ENCODE data around the gene HPSE.

Gene HPSE

GRCh38 chr4:83267121-83267829 is 67.4 kb downstream of the HPSE start:
- H3K4me3 ChIP-seq (ENCODE audit: low read length), result no peak overlapping the region
- no peak overlapping the region for H2AFZ ChIP-seq (ENCODE audit: low read depth, low read length)
- peaks cover 43% of the 10 kb centered on the region for H3K36me3 ChIP-seq (ENCODE audit: insufficient read depth, low read length)
- no peaks in the 10 kb centered on the region for H3K9me3 ChIP-seq (ENCODE audit: low read length)
- H3K4me1 ChIP-seq (ENCODE audit: insufficient read depth, low read length), result no peaks in the 10 kb centered on the region
- H3K27me3 ChIP-seq (ENCODE audit: insufficient read depth, low read length), result no peaks in the 10 kb centered on the region

DNA sequence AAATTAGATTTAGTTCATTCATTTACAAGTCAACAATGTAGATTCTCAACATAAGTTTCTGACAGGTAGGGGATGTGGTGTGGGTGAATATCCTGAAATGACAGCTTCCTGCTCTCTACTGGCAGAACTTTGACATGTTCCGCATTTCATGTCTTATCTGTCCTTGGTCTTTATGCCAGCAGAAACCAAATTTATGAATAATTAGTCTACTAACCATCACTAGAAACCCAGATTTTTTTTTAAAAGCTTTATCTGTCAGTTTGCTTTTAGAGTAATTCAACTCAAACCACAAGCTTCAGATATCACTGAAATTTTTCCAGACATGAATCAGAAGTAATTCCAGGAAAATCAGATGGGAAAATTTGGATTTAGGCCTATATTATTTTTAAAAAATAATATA is 68.0 kb downstream of the HPSE start:
- peaks cover 45% of the 10 kb centered on the region for H3K36me3 ChIP-seq (ENCODE audit: insufficient read depth, low read length)

DNA sequence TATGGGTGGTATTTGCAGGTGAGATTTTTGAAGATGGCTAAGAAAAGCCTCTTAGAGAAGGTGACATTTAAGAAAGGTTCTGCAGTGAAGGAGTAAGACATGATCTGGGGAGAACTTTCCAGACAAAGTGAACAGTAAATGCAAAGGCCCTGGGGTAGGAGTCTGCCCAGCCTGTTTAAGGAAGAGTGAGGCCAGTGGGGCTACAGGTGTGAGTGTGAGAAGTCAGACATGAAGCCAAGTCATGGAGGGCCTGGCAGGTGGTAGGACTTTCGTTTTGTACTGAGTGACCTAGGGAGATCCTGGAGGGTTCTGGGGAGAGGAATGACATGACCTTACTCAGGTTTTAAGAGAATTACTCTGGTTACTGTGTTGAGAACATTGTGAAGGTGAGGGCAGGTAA is 71.5 kb downstream of the HPSE start:
- H3K4me1 ChIP-seq (ENCODE audit: insufficient read depth, low read length), result peaks cover 3% of the 10 kb centered on the region
- peaks cover 29% of the 10 kb centered on the region for H3K36me3 ChIP-seq (ENCODE audit: insufficient read depth, low read length)
- no peak overlapping the region for H3K4me3 ChIP-seq (ENCODE audit: low read length)
- H3K27me3 ChIP-seq (ENCODE audit: insufficient read depth, low read length), result no peaks in the 10 kb centered on the region
- no peak overlapping the region for H2AFZ ChIP-seq (ENCODE audit: low read depth, low read length)
- H3K9me3 ChIP-seq (ENCODE audit: low read length), result no peaks in the 10 kb centered on the region

More for the DNA sequence above, 68.0 kb downstream of the HPSE start:
- Histone ChIP-seq H3K4me3 (ENCODE audit: low read length) (no peak overlapping the region), H2AFZ (ENCODE audit: low read depth, low read length) (no peak overlapping the region), H3K4me1 (ENCODE audit: insufficient read depth, low read length) (no peaks in the 10 kb centered on the region), H3K27me3 (ENCODE audit: insufficient read depth, low read length) (no peaks in the 10 kb centered on the region), H3K9me3 (ENCODE audit: low read length) (no peaks in the 10 kb centered on the region)

GRCh38 chr4:83262682-83263081 is 72.0 kb downstream of the HPSE start:
- no peaks in the 10 kb centered on the region for H3K9me3 ChIP-seq (ENCODE audit: low read length)
- H2AFZ ChIP-seq (ENCODE audit: low read depth, low read length), result no peak overlapping the region
- H3K36me3 ChIP-seq (ENCODE audit: insufficient read depth, low read length), result peaks cover 28% of the 10 kb centered on the region
- H3K4me3 ChIP-seq (ENCODE audit: low read length), result no peak overlapping the region
- peaks cover 7% of the 10 kb centered on the region for H3K4me1 ChIP-seq (ENCODE audit: insufficient read depth, low read length)
- H3K27me3 ChIP-seq (ENCODE audit: insufficient read depth, low read length), result no peaks in the 10 kb centered on the region

- Histone ChIP-seq H3K27me3 (ENCODE audit: insufficient read depth, low read length) (no peaks in the 10 kb centered on the region), H3K4me3 (ENCODE audit: low read length) (no peak overlapping the region), H3K9me3 (ENCODE audit: low read length) (no peaks in the 10 kb centered on the region), H3K36me3 (ENCODE audit: insufficient read depth, low read length) (peaks cover 16% of the 10 kb centered on the region), H2AFZ (ENCODE audit: low read depth, low read length) (no peak overlapping the region), H3K4me1 (ENCODE audit: insufficient read depth, low read length) (peaks cover 8% of the 10 kb centered on the region)
Measured at GRCh38 chr4:83261307-83261706, 73.3 kb downstream of the HPSE start.

- H3K9me3 ChIP-seq (ENCODE audit: low read length), result no peaks in the 10 kb centered on the region
- no peak overlapping the region for H3K4me3 ChIP-seq (ENCODE audit: low read length)
- peaks cover 12% of the 10 kb centered on the region for H3K4me1 ChIP-seq (ENCODE audit: insufficient read depth, low read length)
Measured at GRCh38 chr4:83259586-83259985, 75.1 kb downstream of the HPSE start.

GRCh38 chr4:83258461-83258860 is 76.2 kb downstream of the HPSE start:
- Histone ChIP-seq H2AFZ (ENCODE audit: low read depth, low read length) (no peak overlapping the region), H3K4me1 (ENCODE audit: insufficient read depth, low read length) (peaks cover 12% of the 10 kb centered on the region), H3K36me3 (ENCODE audit: insufficient read depth, low read length) (peaks cover 11% of the 10 kb centered on the region), H3K4me3 (ENCODE audit: low read length) (no peak overlapping the region), H3K27me3 (ENCODE audit: insufficient read depth, low read length) (no peaks in the 10 kb centered on the region), H3K9me3 (ENCODE audit: low read length) (no peaks in the 10 kb centered on the region)

More at GRCh38 chr4:83259586-83259985, 75.1 kb downstream of the HPSE start:
- Histone ChIP-seq H2AFZ (ENCODE audit: low read depth, low read length) (no peak overlapping the region), H3K36me3 (ENCODE audit: insufficient read depth, low read length) (peaks cover 13% of the 10 kb centered on the region), H3K27me3 (ENCODE audit: insufficient read depth, low read length) (no peaks in the 10 kb centered on the region)

- H3K4me1 ChIP-seq (ENCODE audit: insufficient read depth, low read length), result peaks cover 12% of the 10 kb centered on the region
Measured at GRCh38 chr4:83257811-83258210, 76.8 kb downstream of the HPSE start.

GRCh38 chr4:83255584-83255983 is 79.1 kb downstream of the HPSE start:
- peaks cover 12% of the 10 kb centered on the region for H3K4me1 ChIP-seq (ENCODE audit: insufficient read depth, low read length)
- no peak overlapping the region for H2AFZ ChIP-seq (ENCODE audit: low read depth, low read length)
- H3K9me3 ChIP-seq (ENCODE audit: low read length), result no peaks in the 10 kb centered on the region
- no peak overlapping the region for H3K4me3 ChIP-seq (ENCODE audit: low read length)
- no peaks in the 10 kb centered on the region for H3K27me3 ChIP-seq (ENCODE audit: insufficient read depth, low read length)
- no peaks in the 10 kb centered on the region for H3K36me3 ChIP-seq (ENCODE audit: insufficient read depth, low read length)

More at GRCh38 chr4:83257811-83258210, 76.8 kb downstream of the HPSE start:
- Histone ChIP-seq H3K4me3 (ENCODE audit: low read length) (no peak overlapping the region), H2AFZ (ENCODE audit: low read depth, low read length) (no peak overlapping the region), H3K36me3 (ENCODE audit: insufficient read depth, low read length) (peaks cover 9% of the 10 kb centered on the region), H3K9me3 (ENCODE audit: low read length) (no peaks in the 10 kb centered on the region), H3K27me3 (ENCODE audit: insufficient read depth, low read length) (no peaks in the 10 kb centered on the region)

DNA sequence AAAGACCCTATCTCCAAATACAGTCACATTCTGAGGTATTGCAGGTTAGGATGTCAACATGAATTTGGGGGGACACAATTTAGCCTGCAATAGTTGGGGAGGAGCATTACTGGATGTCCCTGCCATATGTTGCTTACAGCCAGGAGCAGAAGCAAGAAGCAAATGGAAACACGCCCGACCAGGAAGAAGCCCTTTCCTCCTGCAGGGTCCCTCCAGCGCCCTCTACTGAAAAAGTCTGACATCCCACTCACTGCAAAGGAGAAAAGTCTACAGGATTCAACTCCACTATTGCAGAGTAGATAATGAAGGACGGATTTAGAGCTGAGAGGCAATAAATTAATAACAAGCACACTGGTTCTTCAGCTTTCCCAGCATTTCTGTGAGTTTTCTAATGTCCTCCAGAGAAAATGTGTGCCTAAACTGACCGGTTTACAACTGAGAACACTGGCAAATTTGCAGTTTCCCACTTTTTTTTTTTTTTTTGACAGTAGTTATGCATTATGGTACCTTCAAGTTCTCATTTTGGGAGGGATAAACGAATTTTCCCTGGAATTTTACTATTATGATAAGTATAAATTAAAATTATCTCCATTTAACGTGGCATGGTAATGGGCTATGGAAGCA is 81.8 kb downstream of the HPSE start:
- Histone ChIP-seq H2AFZ (ENCODE audit: low read depth, low read length) (no peak overlapping the region), H3K4me1 (ENCODE audit: insufficient read depth, low read length) (peaks cover 7% of the 10 kb centered on the region), H3K27me3 (ENCODE audit: insufficient read depth, low read length) (no peaks in the 10 kb centered on the region), H3K9me3 (ENCODE audit: low read length) (no peaks in the 10 kb centered on the region), H3K36me3 (ENCODE audit: insufficient read depth, low read length) (no peaks in the 10 kb centered on the region), H3K4me3 (ENCODE audit: low read length) (no peak overlapping the region)

- Histone ChIP-seq H2AFZ (ENCODE audit: low read depth, low read length) (no peak overlapping the region), H3K4me3 (ENCODE audit: low read length) (no peak overlapping the region), H3K4me1 (ENCODE audit: insufficient read depth, low read length) (peaks cover 4% of the 10 kb centered on the region), H3K9me3 (ENCODE audit: low read length) (no peaks in the 10 kb centered on the region), H3K36me3 (ENCODE audit: insufficient read depth, low read length) (no peaks in the 10 kb centered on the region), H3K27me3 (ENCODE audit: insufficient read depth, low read length) (no peaks in the 10 kb centered on the region)
Measured at GRCh38 chr4:83251447-83251830, 83.2 kb downstream of the HPSE start.

- Histone ChIP-seq H3K27me3 (ENCODE audit: insufficient read depth, low read length) (no peaks in the 10 kb centered on the region), H3K36me3 (ENCODE audit: insufficient read depth, low read length) (no peaks in the 10 kb centered on the region), H3K4me1 (ENCODE audit: insufficient read depth, low read length) (peaks cover 3% of the 10 kb centered on the region), H3K4me3 (ENCODE audit: low read length) (no peak overlapping the region), H3K9me3 (ENCODE audit: low read length) (no peaks in the 10 kb centered on the region), H2AFZ (ENCODE audit: low read depth, low read length) (no peak overlapping the region)
Measured at GRCh38 chr4:83250687-83251446, 83.8 kb downstream of the HPSE start.

GRCh38 chr4:83248486-83248885 is 86.2 kb downstream of the HPSE start:
- H3K9me3 ChIP-seq (ENCODE audit: low read length), result no peaks in the 10 kb centered on the region
- no peaks in the 10 kb centered on the region for H3K36me3 ChIP-seq (ENCODE audit: insufficient read depth, low read length)
- no peak overlapping the region for H3K4me3 ChIP-seq (ENCODE audit: low read length)
- no peaks in the 10 kb centered on the region for H3K27me3 ChIP-seq (ENCODE audit: insufficient read depth, low read length)
- no peaks in the 10 kb centered on the region for H3K4me1 ChIP-seq (ENCODE audit: insufficient read depth, low read length)
- no peak overlapping the region for H2AFZ ChIP-seq (ENCODE audit: low read depth, low read length)

Measured in neuron (in vitro differentiated cells).